NB4 (cell line): ENCODE measurements around the gene BTBD1.

Source experiments
- DNase-seq: peaks from one replicate; pipeline ENCODE4 v3.0.0; 2010; ENCODE audit warnings: low read depth
- H3K4me3 ChIP-seq: one replicate; pipeline ENCODE4 v1.5.1; 2011; ENCODE audit warnings: mild to moderate bottlenecking, low read depth, low read length, moderate library complexity
- CTCF ChIP-seq: IDR thresholded peaks from one replicate; pipeline ENCODE4 v1.5.1; 2012; ENCODE audit warnings: low read depth, low read length
- MAX ChIP-seq: IDR thresholded peaks from 2 replicates; pipeline ENCODE4 v1.6.1; 2011; ENCODE audit warnings: low read depth, low read length
- MYC ChIP-seq: IDR thresholded peaks from 2 replicates; pipeline ENCODE4 v1.6.1; 2011; ENCODE audit warnings: low read depth, low read length
- POLR2A ChIP-seq: IDR thresholded peaks from 2 replicates; pipeline ENCODE4 v1.6.1; 2011; ENCODE audit warnings: mild to moderate bottlenecking; ENCODE audit not compliant: insufficient read length; ENCODE audit errors: extremely low read depth

Gene BTBD1

DNA sequence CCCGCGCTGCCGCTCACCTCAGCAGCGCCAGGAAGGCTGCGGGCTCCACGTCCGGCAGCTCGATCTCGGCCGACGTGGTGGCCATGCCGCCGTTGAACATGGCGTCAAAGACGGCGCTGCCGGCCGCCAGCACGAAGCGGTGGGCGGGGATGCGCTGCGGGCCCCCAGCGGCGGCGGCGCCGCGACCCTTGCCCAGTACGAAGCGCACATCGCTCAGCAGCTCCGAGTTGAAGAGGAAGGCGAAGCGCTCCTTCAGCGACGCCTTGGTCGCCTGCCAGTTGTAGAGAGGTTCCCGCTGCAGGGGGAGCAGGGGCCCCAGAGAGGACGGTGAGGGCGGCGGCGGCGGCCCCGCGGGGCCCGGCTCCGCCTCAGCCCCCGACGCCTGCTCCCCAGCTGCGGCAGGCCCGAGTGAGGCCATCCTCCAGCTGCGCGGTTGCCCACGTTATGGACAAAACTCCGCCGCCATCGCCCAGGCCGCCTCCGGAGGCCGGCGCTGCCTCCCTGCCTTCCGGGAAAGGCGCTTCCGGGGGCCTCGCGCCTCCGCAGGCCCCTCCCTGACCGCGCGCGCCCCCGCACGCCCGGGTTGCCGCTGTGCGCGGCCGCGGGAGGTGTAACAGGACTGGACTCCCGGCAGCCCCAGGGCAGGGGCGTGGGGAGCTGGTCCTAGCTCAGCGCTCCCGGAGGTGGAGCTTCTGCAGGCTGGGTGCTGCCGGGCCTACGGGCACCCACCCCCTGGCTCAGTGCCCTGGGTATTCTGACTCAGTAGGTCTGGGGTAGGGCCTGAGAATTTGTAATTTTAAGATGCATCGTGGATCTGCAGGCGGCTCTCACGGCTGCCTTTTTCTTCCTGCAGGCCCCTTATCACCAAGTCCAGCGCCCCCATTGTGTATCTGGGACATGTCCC, at the start of gene BTBD1:
BTBD1 (minus strand) TSS at position 519 of the 904 bp plus-strand sequence; CDS start at position 418, 101 bp downstream.
- peak; percentile 92 for TF ChIP-seq POLR2A
- TF ChIP-seq CTCF = no peak
- TF ChIP-seq MAX = peak; percentile 32; the same call in 1 of the 2 replicates
- TF ChIP-seq MYC = peak; percentile 71
- peak within 1 kb of the TSS; percentile 100 for H3K4me3 ChIP-seq
- peak; percentile 97 for DNase-seq

- no peak for TF ChIP-seq POLR2A
- no peak overlapping the region for H3K4me3 ChIP-seq
- DNase-seq = no peak
Observed at GRCh38 chr15:83115831-83116565, 48.9 kb upstream of the BTBD1 start.

GRCh38 chr15:83115410-83115809, 48.4 kb upstream of the BTBD1 start:
- DNase-seq = no peak
- TF ChIP-seq POLR2A = no peak
- no peak for TF ChIP-seq CTCF
- no peak overlapping the region for H3K4me3 ChIP-seq

GRCh38 chr15:83114856-83115255, 47.8 kb upstream of the BTBD1 start:
- TF ChIP-seq POLR2A (no peak), MAX (no peak), MYC (no peak), CTCF (no peak)
- DNase-seq = no peak
- H3K4me3 ChIP-seq = no peak overlapping the region

GRCh38 chr15:83113881-83114674, 47.0 kb upstream of the BTBD1 start:
- DNase-seq = no peak
- H3K4me3 ChIP-seq = no peak overlapping the region
- TF ChIP-seq CTCF (no peak), MYC (no peak), POLR2A (no peak), MAX (no peak)

DNA sequence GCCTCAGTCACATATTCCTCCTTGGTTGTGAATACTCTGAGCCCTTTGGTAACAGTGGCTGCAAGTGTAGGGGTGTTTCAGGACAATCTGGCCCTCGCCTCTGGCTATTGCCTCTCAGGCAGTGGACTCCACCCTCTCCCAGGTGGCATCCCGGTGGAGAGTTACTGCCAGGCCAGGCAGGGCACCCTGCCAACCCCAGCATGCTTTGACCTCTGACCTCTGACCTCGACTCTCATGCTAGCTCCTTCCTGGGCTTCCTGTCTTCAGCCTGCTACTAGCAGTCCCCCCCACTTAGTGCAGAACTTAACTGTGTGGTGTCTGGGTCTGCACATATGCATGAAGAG, 45.9 kb upstream of the BTBD1 start:
- no peak overlapping the region for H3K4me3 ChIP-seq
- DNase-seq = no peak
- TF ChIP-seq CTCF (no peak), POLR2A (no peak), MAX (no peak), MYC (no peak)
